Hippocampal formation (tissue), 2 donors: Measurements from ENCODE around the gene ETV6.

ENCODE experiments used
- DNase-seq, 2 donors: peaks; one replicate each; lab custom pipeline; 2025; lab: John Stamatoyannopoulos, UW

ETV6 gene

GRCh38 chr12:11743423-11744409, 94.2 kb downstream of the ETV6 start:
- DNase-seq: no peak

GRCh38 chr12:11744410-11744801, 94.9 kb downstream of the ETV6 start:
- no peak for DNase-seq

- DNase-seq: no peak
These were observed 95.6 kb downstream of the ETV6 start for GRCh38 chr12:11745113-11745512.

DNA sequence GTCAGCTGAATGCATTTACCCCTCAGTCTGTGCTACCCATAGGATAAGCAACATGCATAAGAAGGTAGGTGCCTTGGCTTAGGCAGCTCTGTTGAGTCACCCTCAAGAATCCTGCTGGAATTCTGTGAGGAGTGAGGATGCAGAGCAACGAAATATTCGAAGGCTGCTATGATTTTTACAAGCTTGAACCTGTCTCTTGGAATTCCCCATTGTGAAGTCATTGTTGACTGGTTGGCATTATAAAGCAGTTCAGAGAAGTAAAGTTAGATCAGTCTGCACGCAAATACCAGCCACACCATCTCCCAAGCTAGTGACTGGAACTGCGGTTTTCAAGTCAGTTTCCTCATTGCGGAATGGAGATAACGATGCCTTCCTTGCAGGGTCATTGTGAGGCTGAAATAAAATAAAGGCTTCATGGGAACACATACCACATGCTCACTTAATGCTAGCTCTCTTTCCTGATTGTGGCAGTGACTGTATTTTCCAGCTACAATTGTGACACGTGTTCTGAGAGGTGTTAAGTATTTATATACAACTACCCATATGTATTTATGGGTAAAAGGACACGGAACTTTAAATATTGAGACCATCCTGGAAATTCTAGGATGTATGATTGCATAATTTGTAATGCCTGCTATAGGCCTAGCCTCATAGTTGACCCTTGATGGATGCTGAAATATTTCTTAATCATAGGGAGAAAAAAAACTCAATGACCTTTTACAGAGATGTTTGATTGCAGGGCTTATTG, 96.7 kb downstream of the ETV6 start:
- peak in 1 of 2 donors; percentile 9 for DNase-seq

- no peak for DNase-seq
These were observed 97.7 kb downstream of the ETV6 start for GRCh38 chr12:11746940-11747716.

DNA sequence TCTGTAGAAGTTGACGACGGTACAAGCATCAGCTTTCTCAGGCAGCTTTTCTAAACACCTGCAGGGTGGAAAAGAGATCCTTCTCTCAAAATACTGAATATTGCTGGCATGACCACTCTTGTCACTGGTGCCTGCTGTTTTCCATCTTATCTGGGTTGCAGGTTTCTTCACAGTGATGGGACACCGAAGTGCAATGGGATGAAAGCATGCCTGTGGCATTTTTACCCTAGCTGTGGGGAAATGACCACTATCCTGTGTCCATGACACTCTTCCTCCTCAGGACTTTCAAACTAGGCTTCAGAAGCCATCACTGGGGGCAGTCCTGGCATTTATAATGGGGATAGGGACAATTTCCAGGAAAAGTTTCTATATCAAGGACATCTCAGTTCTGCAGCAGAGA, 98.5 kb downstream of the ETV6 start:
- DNase-seq: no peak

DNA sequence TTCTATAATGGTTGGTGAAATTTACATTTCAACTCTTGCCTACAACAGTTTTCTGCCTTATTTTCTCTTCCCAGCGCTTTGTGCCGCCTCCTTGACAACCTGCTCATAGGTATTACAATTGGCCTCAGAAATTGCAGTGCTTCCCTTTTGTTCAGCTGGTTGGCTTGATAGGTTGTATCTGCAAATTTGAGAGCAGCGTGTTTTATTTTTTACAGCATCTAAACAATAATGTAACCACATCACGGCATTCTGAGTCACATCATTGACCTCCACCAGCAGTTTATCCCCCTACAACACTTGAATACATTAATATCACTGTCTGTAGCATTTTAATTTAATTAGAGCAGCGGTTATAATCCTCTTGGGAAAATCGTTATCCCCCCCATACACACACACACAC, 99.4 kb downstream of the ETV6 start:
- no peak for DNase-seq

DNA sequence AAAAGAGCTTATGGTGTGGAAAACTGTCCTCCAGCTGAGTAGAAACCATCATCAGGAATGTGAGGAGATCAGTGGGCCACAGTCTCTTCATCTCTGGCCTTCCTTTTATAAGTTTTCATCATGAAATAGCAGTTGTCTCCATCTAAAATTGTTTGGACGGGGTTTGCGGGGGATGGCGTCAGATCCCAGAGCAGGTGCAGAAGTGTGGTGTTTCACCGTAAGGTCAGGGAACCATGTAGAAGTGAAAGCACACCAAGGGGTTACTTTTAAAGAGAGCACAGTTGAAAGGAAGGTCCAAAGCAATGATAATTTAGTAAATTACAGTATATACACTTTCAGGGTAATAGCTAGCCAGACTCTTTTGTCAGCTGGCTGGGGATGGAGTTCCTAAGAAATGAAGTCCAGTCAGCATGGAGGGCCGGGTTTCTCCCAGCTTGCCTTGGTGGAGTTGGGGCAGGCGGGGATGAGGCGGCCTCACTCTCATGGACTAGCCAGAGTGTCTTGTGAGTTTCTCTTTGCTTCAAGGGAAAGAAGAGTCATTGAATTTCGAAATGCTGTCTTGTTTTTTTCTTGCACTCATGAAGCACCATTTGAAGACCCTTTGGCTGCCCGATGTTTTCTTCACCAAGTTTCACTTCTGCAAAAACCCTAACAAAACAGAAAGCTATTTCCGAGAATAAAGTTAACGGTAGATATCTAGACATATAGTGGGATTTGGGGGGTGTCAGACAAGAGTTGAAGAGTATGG, 100.6 kb downstream of the ETV6 start:
- DNase-seq: peak in 1 of 2 donors; percentile 9

- DNase-seq: no peak
These were observed 103.1 kb downstream of the ETV6 start for GRCh38 chr12:11752403-11753149.

- no peak for DNase-seq
These were observed 103.7 kb downstream of the ETV6 start for GRCh38 chr12:11753150-11753499.

GRCh38 chr12:11753826-11754225, 104.4 kb downstream of the ETV6 start:
- no peak for DNase-seq

- no peak for DNase-seq
These were observed 104.8 kb downstream of the ETV6 start for GRCh38 chr12:11754256-11754655.

- DNase-seq: no peak
These were observed 105.9 kb downstream of the ETV6 start for GRCh38 chr12:11755302-11755930.

GRCh38 chr12:11756022-11756421, 106.5 kb downstream of the ETV6 start:
- DNase-seq: no peak

DNA sequence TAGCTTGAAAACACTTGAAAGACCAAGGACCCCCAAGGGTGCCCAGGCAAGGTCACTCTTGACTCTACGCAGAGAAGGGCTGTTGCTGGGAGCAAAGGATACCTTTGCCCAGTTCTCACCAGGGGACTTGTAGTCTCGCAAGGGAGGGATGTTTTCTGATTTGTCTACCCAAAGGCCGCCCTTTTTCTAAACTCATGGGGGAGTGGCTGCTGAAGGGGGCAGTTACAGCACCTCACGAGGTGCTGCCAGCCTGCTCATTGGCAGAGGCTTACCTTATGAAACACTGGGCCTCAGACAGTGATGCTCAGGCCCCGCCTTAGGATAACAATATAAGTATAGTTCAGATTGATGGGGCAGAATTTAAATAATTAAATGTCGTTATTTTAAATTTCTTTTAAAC, 107.0 kb downstream of the ETV6 start:
- DNase-seq: no peak

DNA sequence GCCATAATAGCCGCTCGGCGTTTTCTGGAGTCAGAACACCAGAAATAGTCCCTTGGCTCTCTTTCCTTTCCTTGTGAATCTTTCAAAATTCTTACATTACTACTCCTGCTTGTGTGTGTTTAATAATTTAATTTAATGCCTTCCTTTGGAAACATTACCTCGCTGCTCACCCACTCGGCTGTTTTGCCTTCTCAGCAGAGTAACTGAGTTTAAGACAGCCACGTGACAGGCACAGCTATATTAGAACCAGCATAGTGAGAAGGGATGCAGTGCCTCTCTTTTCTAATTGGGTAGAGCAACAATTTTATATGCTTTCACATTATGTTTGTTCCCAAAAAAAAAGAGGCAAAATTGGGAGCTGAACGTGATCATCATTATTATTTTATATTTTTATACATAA, 107.6 kb downstream of the ETV6 start:
- no peak for DNase-seq

- DNase-seq: no peak
These were observed 108.1 kb downstream of the ETV6 start for GRCh38 chr12:11757531-11757930.

GRCh38 chr12:11758087-11758486, 108.6 kb downstream of the ETV6 start:
- DNase-seq: no peak

DNA sequence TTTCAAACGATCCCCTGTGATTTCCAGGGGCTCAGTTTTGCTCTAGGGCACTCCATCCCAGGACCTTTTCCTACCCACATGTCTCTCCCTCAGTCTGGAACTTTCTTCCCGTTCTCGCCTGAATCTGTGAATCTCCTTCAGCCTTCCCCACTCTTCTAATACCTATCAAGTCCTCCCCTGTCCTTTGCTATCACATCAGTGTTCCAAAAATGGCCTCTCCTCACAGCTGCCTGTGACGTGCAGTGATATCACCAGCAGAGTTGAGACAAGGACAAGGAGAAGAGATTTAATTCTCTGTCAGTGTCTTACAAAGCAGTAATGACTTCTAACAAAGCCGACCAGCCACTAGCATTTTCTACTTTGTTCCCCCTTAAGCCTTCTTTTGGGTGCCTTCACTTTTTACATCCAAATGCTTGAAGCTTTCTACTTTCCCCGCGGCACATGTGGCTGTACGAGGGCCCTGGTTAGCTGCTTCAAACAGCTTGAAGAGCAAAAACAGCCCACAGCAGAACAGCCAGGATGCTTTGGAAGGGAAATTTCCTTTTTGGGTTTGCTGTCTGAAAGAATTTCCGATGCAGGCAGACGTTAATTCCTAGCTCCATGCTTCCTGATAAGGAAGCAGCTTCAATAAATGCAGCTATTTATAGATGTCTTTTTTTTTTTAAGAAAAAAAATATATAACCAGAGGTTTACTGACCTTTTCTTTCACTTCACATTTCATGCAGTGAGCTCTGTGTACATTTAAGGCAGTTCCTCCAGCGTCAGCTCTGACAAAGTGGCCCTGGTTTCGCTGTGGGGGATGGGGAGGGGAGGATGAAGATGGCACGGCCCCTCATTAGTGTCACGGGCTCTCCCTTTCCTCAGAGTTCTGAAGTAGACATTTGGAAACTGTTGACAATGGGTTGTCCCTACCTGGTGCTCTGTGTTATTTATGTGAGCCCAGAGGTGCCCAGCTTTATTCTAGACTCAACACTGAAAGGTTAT, 109.3 kb downstream of the ETV6 start:
- peak in 1 of 2 donors; percentile 7 for DNase-seq
